ENCODE results near the gene ADAMTS16. TPM values are rescaled to one million over a fixed set of nuclear protein-coding genes. Genes with fewer than 3 reads are reported as not detected.

The ADAMTS16 gene
- total RNA-seq, 1 experiment from 2014 or later: not detected

DNA sequence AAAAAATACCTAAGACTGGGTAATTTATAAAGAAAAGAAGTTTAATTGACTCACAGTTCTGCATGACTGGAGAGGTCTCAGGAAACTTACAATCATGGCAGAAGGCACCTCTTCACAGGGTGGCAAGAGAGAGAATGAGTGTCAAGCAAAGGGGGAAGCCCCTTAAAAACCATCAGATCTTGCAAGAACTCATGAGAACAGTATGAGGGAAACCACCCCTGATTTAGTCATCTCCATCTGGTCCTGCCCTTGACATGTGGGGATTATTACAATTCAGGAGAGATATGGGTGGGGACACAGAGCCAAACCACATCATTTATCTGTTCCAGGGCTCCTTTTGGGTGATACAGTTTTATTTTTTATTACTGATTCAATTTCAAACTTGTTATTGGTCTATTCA, 23.2 kb upstream of the ADAMTS16 start:
- no peak overlapping the region for H3K27ac ChIP-seq (ENCODE audit: low read length)
- no peaks in the 10 kb centered on the region for H3K4me1 ChIP-seq (ENCODE audit: low read length)
- 0 out of 2 replicates have a peak, but pooled peaks cover 3% of the 10 kb centered on the region for H3K9me3 ChIP-seq (ENCODE audit: low read length)
- H3K4me3 ChIP-seq (ENCODE audit: low read length): no peak overlapping the region
- no peak for DNase-seq
- no peak overlapping the region for H2AFZ ChIP-seq (ENCODE audit: low read length)
- no peak overlapping the region for H3K9ac ChIP-seq (ENCODE audit: low read length)
- H3K36me3 ChIP-seq (ENCODE audit: insufficient read depth, low read length): no peaks in the 10 kb centered on the region
- no peaks in the 10 kb centered on the region for H3K27me3 ChIP-seq (ENCODE audit: low read length)
- H3K9me2 ChIP-seq (replicated peaks; ENCODE audit: insufficient read depth, low read length): no peaks in the 10 kb centered on the region
- H4K20me1 ChIP-seq (ENCODE audit: insufficient read depth, low read depth, low read length): no peaks in the 10 kb centered on the region
- no peak overlapping the region for H3K4me2 ChIP-seq (ENCODE audit: low read depth, low read length, poor library complexity, severe bottlenecking)
- no peaks in the 10 kb centered on the region for H3K79me2 ChIP-seq (ENCODE audit: low read length)

DNA sequence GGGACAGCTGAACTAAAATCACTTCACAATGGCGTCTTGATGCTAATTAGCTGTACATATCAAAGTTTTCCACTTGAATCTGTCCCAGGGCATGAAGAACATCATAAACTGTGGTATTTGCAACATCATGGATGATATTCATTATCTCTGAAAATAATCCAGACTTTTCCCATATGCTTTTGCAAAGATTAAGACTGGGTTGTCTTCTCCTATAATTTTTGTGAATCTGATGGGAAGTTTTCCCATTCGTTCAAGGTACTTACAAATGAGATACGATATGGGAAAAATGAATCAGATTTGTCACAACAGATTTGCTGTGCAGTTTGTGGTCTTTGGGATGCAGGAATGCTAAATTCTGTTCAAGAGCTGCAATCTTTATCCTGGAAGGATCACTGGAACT, 17.4 kb upstream of the ADAMTS16 start:
- no peaks in the 10 kb centered on the region for H3K27me3 ChIP-seq (ENCODE audit: low read length)
- H3K9me3 ChIP-seq (ENCODE audit: low read length): 0 out of 2 replicates have a peak, but pooled peaks cover 3% of the 10 kb centered on the region
- H3K27ac ChIP-seq (ENCODE audit: low read length): no peak overlapping the region
- no peak overlapping the region for H3K4me2 ChIP-seq (ENCODE audit: low read depth, low read length, poor library complexity, severe bottlenecking)
- DNase-seq: no peak
- H3K4me3 ChIP-seq (ENCODE audit: low read length): no peak overlapping the region
- no peaks in the 10 kb centered on the region for H4K20me1 ChIP-seq (ENCODE audit: insufficient read depth, low read depth, low read length)
- no peaks in the 10 kb centered on the region for H3K36me3 ChIP-seq (ENCODE audit: insufficient read depth, low read length)
- H3K9me2 ChIP-seq (replicated peaks; ENCODE audit: insufficient read depth, low read length): no peaks in the 10 kb centered on the region
- no peaks in the 10 kb centered on the region for H3K79me2 ChIP-seq (ENCODE audit: low read length)
- H2AFZ ChIP-seq (ENCODE audit: low read length): no peak overlapping the region
- H3K9ac ChIP-seq (ENCODE audit: low read length): no peak overlapping the region
- H3K4me1 ChIP-seq (ENCODE audit: low read length): no peaks in the 10 kb centered on the region

DNA sequence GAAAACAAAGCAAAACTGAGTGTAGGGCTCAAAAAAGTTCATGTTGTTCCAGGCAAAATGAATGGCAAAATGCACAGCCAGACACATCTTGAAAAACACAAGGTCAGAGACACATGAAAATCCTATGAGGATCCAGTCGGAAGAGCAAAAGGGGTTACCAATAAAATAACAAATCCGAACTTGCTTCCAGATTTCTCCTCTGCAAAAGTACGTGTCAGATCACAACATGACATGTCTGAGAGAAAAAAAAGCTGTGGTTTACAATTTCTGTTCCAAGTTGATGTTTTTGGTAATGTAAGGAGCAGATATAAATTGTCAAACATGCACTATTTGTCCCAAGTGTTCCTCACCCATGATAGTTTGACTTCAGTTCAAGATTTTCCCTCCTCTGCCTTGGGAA, 15.9 kb upstream of the ADAMTS16 start:
- Histone ChIP-seq H3K9me2 (replicated peaks; ENCODE audit: insufficient read depth, low read length) (no peaks in the 10 kb centered on the region), H3K9me3 (ENCODE audit: low read length) (no peaks in the 10 kb centered on the region), H4K20me1 (ENCODE audit: insufficient read depth, low read depth, low read length) (no peaks in the 10 kb centered on the region), H3K36me3 (ENCODE audit: insufficient read depth, low read length) (no peaks in the 10 kb centered on the region), H3K79me2 (ENCODE audit: low read length) (no peaks in the 10 kb centered on the region), H3K4me2 (ENCODE audit: low read depth, low read length, poor library complexity, severe bottlenecking) (no peak overlapping the region), H3K4me3 (ENCODE audit: low read length) (no peak overlapping the region), H3K4me1 (ENCODE audit: low read length) (no peaks in the 10 kb centered on the region), H3K27me3 (ENCODE audit: low read length) (no peaks in the 10 kb centered on the region), H2AFZ (ENCODE audit: low read length) (no peak overlapping the region), H3K9ac (ENCODE audit: low read length) (no peak overlapping the region), H3K27ac (ENCODE audit: low read length) (no peak overlapping the region)
- DNase-seq: no peak

DNA sequence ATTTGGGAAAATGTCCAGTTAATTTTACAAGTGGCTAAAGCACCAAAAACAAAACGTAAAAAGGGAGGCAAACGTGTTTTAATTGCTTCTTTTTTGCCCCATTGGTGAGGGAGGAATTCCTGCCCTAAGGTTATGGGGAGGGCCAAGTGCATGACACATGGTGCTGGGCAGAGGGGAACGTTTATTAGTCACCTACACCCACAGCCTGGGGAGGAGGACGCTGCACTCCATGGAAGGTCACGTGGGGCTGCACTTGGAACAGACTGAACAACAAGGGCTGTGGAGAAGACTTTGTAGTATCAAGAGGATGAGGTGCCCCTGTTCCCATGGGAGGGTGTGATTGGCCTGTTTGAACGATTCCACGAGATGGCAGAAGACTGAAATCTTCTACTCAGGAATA, 13.7 kb upstream of the ADAMTS16 start:
- Histone ChIP-seq H3K27me3 (ENCODE audit: low read length) (no peaks in the 10 kb centered on the region), H3K36me3 (ENCODE audit: insufficient read depth, low read length) (no peaks in the 10 kb centered on the region), H3K9me2 (replicated peaks; ENCODE audit: insufficient read depth, low read length) (no peaks in the 10 kb centered on the region), H3K79me2 (ENCODE audit: low read length) (no peaks in the 10 kb centered on the region), H3K4me1 (ENCODE audit: low read length) (no peaks in the 10 kb centered on the region), H3K27ac (ENCODE audit: low read length) (no peak overlapping the region), H4K20me1 (ENCODE audit: insufficient read depth, low read depth, low read length) (no peaks in the 10 kb centered on the region), H2AFZ (ENCODE audit: low read length) (no peak overlapping the region), H3K9me3 (ENCODE audit: low read length) (no peaks in the 10 kb centered on the region), H3K4me2 (ENCODE audit: low read depth, low read length, poor library complexity, severe bottlenecking) (no peak overlapping the region), H3K9ac (ENCODE audit: low read length) (no peak overlapping the region), H3K4me3 (ENCODE audit: low read length) (no peak overlapping the region)
- no peak for DNase-seq

DNA sequence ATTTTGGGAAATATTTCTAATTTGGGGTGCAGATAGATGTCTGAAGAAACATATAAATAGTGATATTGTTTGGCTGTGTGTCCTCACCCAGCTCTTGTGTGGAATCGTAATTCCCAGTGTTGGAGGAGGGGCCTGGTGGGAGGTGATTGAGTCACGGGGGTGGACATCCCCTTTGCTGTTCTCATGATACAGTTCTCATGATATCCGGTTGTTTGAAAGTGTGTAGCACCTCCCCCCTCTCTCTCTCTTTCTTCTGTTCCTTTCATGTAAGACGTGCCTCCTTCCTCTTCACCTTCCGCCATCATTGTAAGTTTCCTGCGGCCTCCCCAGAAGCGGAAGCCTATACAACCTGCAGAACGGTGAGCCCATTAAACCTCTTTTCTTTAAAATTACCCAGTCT, 11.4 kb upstream of the ADAMTS16 start:
- Histone ChIP-seq H3K4me1 (ENCODE audit: low read length) (no peaks in the 10 kb centered on the region), H3K79me2 (ENCODE audit: low read length) (no peaks in the 10 kb centered on the region), H3K4me3 (ENCODE audit: low read length) (no peak overlapping the region), H3K9me2 (replicated peaks; ENCODE audit: insufficient read depth, low read length) (no peaks in the 10 kb centered on the region), H3K4me2 (ENCODE audit: low read depth, low read length, poor library complexity, severe bottlenecking) (no peak overlapping the region), H4K20me1 (ENCODE audit: insufficient read depth, low read depth, low read length) (no peaks in the 10 kb centered on the region), H3K9ac (ENCODE audit: low read length) (no peak overlapping the region), H2AFZ (ENCODE audit: low read length) (no peak overlapping the region), H3K27me3 (ENCODE audit: low read length) (no peaks in the 10 kb centered on the region), H3K36me3 (ENCODE audit: insufficient read depth, low read length) (no peaks in the 10 kb centered on the region), H3K27ac (ENCODE audit: low read length) (no peak overlapping the region), H3K9me3 (ENCODE audit: low read length) (no peaks in the 10 kb centered on the region)
- no peak for DNase-seq

DNA sequence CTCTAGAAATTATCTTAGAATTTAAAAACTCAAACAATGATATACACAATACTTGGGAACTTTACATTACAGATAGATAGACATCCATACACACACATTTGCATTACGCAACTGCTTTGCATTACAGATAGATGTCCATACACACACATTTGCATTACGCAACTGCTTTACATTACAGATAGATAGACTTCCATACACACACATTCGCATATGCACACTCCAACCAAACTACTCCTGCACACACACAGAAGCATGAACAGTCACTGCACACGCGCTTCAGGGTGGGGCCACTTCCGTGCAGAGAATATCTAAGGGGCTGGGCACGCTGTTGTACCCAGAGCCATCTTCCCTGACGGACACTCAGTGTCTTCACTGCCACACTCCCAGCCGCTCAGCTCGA, 7.9 kb upstream of the ADAMTS16 start:
- no peak for DNase-seq
- no peaks in the 10 kb centered on the region for H3K27me3 ChIP-seq (ENCODE audit: low read length)
- no peak overlapping the region for H3K4me2 ChIP-seq (ENCODE audit: low read depth, low read length, poor library complexity, severe bottlenecking)
- no peak overlapping the region for H3K27ac ChIP-seq (ENCODE audit: low read length)
- H3K9me3 ChIP-seq (ENCODE audit: low read length): no peaks in the 10 kb centered on the region; the same call in 1 of the 2 replicates
- no peaks in the 10 kb centered on the region for H3K36me3 ChIP-seq (ENCODE audit: insufficient read depth, low read length)
- H3K9me2 ChIP-seq (replicated peaks; ENCODE audit: insufficient read depth, low read length): no peaks in the 10 kb centered on the region
- H4K20me1 ChIP-seq (ENCODE audit: insufficient read depth, low read depth, low read length): no peaks in the 10 kb centered on the region
- no peak overlapping the region for H3K9ac ChIP-seq (ENCODE audit: low read length)
- no peak overlapping the region for H2AFZ ChIP-seq (ENCODE audit: low read length)
- no peaks in the 10 kb centered on the region for H3K4me1 ChIP-seq (ENCODE audit: low read length)
- no peaks in the 10 kb centered on the region for H3K79me2 ChIP-seq (ENCODE audit: low read length)
- no peak overlapping the region for H3K4me3 ChIP-seq (ENCODE audit: low read length)

DNA sequence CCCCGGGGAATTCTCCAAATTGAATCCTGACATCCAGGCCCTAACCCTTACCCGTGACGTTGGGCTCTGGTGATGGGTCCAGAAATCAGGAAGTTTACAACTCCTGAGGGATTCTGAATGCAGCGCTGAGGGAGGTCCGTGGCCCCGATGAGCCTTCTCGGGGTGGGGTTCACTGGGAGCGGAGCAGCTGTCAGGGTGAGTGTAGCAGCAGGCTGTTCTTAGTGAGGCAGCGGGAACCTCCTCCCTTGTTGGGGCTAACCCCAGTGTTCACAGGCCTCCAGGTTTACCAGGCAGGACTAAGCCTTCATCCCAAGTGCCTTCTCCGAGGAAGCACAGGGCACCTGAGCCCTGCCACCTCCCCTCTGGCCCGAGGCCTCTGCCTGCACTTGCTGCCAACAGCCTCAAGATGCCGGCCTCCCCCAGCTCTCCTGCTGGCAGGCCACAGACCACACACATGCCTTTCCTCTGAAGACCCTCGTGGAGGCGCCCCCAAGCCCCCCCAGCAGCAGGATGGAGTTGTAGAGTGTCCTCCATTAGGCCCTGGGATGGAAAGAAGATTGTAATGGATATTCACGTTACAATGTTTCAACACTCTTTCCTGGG, 7.3 kb upstream of the ADAMTS16 start:
- Histone ChIP-seq H3K27me3 (ENCODE audit: low read length) (no peaks in the 10 kb centered on the region), H3K4me2 (ENCODE audit: low read depth, low read length, poor library complexity, severe bottlenecking) (no peak overlapping the region), H3K9me2 (replicated peaks; ENCODE audit: insufficient read depth, low read length) (no peaks in the 10 kb centered on the region), H3K4me3 (ENCODE audit: low read length) (no peak overlapping the region), H3K9ac (ENCODE audit: low read length) (no peak overlapping the region), H3K4me1 (ENCODE audit: low read length) (no peaks in the 10 kb centered on the region), H4K20me1 (ENCODE audit: insufficient read depth, low read depth, low read length) (no peaks in the 10 kb centered on the region), H3K27ac (ENCODE audit: low read length) (no peak overlapping the region), H3K79me2 (ENCODE audit: low read length) (no peaks in the 10 kb centered on the region), H2AFZ (ENCODE audit: low read length) (no peak overlapping the region), H3K36me3 (ENCODE audit: insufficient read depth, low read length) (no peaks in the 10 kb centered on the region), H3K9me3 (ENCODE audit: low read length) (no peaks in the 10 kb centered on the region; the same call in 1 of the 2 replicates)
- DNase-seq: no peak

DNA sequence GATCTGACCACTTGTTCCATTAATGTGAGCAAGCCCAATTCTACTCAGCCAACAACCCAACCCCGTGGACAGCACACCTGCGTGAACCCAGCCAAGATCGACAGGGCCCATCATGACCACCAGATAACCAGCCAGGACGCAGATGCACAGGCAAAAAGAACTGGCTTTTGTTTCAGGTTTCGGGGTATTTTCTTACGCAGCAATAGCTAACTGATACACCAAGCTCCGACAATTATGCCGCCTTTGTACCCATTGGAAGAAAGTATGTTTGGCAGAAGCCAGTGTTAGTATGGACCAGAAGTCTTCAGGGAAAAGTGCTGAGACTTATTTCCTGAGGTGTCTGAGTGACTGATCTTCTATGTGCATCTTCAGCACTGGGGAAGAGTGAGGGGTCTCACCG, 6.0 kb upstream of the ADAMTS16 start:
- no peak overlapping the region for H3K9ac ChIP-seq (ENCODE audit: low read length)
- H3K4me3 ChIP-seq (ENCODE audit: low read length): no peak overlapping the region
- no peaks in the 10 kb centered on the region for H3K36me3 ChIP-seq (ENCODE audit: insufficient read depth, low read length)
- H3K27me3 ChIP-seq (ENCODE audit: low read length): no peaks in the 10 kb centered on the region
- no peak for DNase-seq
- no peak overlapping the region for H3K27ac ChIP-seq (ENCODE audit: low read length)
- no peak overlapping the region for H2AFZ ChIP-seq (ENCODE audit: low read length)
- no peaks in the 10 kb centered on the region; the same call in 1 of the 2 replicates for H3K9me3 ChIP-seq (ENCODE audit: low read length)
- H3K4me2 ChIP-seq (ENCODE audit: low read depth, low read length, poor library complexity, severe bottlenecking): no peak overlapping the region
- H3K4me1 ChIP-seq (ENCODE audit: low read length): no peaks in the 10 kb centered on the region
- no peaks in the 10 kb centered on the region for H3K9me2 ChIP-seq (replicated peaks; ENCODE audit: insufficient read depth, low read length)
- H4K20me1 ChIP-seq (ENCODE audit: insufficient read depth, low read depth, low read length): no peaks in the 10 kb centered on the region
- H3K79me2 ChIP-seq (ENCODE audit: low read length): no peaks in the 10 kb centered on the region
